Measurements from ENCODE around the gene ASXL2.

DNA sequence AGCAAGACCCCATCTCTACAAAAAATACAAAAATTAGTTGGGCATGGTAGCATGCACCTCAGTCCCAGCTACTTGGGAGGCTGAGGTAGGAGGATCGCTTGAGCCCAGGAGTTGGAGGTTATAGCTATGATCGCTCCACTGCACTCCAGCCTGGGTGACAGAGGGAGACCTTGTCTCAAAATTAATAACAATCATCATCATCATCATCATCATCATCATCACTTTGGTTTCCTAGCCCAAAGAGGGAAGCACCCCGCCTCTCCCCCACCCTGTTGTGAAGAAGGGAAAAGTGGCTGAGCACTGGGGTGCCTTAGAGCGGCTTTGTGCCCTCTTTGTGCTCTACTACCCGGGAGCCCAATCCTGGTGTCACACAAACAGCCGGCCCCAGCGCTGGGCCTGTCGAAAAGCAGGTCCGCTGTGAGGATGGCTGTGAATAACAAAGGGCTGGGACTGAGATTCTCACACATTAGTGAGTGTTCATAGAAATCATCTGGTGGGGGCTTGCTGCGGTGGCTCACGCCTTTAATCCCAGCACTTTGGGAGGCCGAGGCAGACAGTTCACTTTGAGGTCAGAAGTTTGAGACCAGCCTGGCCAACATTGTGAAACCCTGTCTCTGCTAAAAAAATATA is 42.6 kb upstream of the ASXL2 start:
- TF ChIP-seq CTBP1 (IDR thresholded peaks at IDR 0.05; ENCODE audit: borderline replicate concordance), result no peak
- TF ChIP-seq ELF4 (IDR thresholded peaks at IDR 0.05), result no peak
- no peak for TF ChIP-seq TARDBP (IDR thresholded peaks at IDR 0.05)
- TF ChIP-seq SUZ12 (IDR thresholded peaks at IDR 0.05), result no peak
- TF ChIP-seq ZNF384 (IDR thresholded peaks at IDR 0.05), result no peak
- TF ChIP-seq FOXK2 (IDR thresholded peaks at IDR 0.05), result no peak
- TF ChIP-seq SP1 (IDR thresholded peaks at IDR 0.05), result no peak
- TF ChIP-seq FOXA1 (IDR thresholded peaks at IDR 0.05), result no peak
- TF ChIP-seq L3MBTL2 (conservative IDR thresholded peaks at IDR 0.05), result no peak
